ENCODE results near the gene PRMT2. TPM values are rescaled to one million over a fixed set of nuclear protein-coding genes. Genes with fewer than 3 reads are reported as not detected.

PRMT2 gene
- total RNA-seq (2014; rRNA removed; shearing (Covaris generic)), result 77.9 and 83.0 TPM in 2 replicates

- DNase-seq (ENCODE audit: low read depth), result peak; percentile 93
Measured at GRCh38 chr21:46635324-46636180, at the start of gene PRMT2. PRMT2 (plus strand) TSS chr21:46635674; CDS start chr21:46636952, 1,278 bp downstream.

- DNase-seq (ENCODE audit: low read depth), result no peak
Measured at GRCh38 chr21:46594276-46594675, 41.2 kb upstream of the PRMT2 start.

GRCh38 chr21:46596201-46596600 is 39.3 kb upstream of the PRMT2 start:
- DNase-seq (ENCODE audit: low read depth), result no peak

DNA sequence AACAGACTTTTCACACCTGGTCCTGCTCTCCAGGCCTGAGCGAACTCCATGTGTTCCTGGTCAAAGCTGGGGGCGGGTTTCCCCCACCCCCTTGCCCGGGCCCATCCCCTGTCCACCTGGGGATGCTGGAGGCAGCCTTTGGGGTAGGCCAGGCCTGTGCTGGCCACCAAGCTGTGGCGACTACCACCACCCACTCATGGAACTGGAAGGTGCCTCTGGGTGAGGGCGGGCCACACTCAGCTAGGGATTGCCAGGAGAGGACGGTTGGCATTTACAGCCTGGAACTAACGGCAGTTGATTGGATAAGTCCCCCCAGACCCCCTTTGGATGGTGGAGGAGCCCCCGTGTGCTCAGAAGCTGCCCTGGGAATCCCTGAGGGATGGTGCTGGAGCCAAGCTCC is 38.4 kb upstream of the PRMT2 start:
- DNase-seq (ENCODE audit: low read depth), result no peak

DNA sequence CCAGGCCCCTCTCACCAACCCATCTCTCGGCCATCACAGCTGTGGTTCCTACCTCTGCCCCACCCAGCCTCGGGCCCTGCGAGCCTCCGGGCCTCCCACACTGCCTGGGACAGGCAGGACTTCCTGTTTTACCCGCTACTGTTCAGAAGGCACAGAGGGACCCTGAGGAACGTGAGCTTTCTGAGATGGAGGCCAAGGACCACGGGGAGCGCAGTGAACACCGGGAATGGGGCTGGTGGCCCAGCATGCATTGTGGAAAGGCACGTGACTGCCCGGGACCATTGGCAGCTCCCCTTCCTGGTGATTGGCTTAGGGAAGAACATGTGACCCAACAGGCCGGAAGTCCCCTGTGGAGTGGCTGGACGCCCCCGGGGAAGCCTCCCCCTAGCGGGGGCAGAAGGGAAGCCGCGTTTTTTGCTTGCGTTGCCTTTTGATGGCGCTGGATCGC is 37.6 kb upstream of the PRMT2 start:
- no peak for DNase-seq (ENCODE audit: low read depth)

DNA sequence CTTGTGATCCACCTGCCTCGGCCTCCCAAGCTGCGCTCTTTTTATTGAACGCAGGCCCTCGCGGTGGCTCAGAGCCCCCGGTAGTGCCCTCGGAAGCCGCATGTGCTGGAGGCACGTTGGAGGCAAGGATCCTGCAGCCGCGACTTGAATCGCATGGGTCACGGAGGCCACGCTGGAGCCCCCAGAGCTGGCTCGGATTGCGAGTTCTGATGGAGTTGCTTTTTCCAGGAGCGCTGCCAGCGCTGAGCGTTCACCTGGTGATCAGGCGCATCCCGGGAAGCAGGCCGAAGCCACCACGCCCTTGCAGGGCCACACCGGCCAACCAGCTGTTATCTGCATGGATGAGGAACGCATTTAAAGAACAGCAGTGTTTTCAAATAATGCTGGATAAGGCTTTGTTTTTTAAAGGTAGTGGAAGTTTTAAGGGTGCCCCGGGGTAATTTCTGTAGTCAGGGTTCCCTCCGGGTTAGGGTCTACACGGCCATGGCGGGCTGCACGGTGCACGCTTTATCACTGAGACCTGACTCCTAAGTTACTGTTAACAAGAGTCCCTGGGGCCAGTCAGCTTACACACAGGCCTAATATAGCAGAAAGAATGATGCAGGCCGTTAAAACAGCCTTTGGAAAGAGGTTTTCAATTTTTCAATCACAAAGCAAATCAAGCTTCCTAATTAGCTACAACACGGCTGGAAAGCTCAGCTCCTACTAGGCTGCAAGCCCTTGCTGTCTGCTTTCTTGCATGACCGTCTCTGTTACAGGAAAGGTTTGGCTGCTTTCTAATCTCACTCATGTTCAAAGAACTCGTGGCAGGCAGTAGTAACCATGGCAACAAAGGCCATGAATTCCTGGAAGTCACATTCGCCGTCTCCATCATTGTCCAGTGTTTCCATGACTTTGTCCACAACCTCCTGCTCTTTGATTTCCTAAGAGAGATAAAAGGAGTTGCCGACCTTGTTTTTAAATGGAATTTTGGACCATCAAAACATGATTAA is 36.6 kb upstream of the PRMT2 start:
- no peak for DNase-seq (ENCODE audit: low read depth)

- no peak for DNase-seq (ENCODE audit: low read depth)
Measured at GRCh38 chr21:46600305-46600704, 35.2 kb upstream of the PRMT2 start.

- no peak for DNase-seq (ENCODE audit: low read depth)
Measured at GRCh38 chr21:46600978-46601377, 34.5 kb upstream of the PRMT2 start.

- no peak for DNase-seq (ENCODE audit: low read depth)
Measured at GRCh38 chr21:46603228-46603627, 32.2 kb upstream of the PRMT2 start.

DNA sequence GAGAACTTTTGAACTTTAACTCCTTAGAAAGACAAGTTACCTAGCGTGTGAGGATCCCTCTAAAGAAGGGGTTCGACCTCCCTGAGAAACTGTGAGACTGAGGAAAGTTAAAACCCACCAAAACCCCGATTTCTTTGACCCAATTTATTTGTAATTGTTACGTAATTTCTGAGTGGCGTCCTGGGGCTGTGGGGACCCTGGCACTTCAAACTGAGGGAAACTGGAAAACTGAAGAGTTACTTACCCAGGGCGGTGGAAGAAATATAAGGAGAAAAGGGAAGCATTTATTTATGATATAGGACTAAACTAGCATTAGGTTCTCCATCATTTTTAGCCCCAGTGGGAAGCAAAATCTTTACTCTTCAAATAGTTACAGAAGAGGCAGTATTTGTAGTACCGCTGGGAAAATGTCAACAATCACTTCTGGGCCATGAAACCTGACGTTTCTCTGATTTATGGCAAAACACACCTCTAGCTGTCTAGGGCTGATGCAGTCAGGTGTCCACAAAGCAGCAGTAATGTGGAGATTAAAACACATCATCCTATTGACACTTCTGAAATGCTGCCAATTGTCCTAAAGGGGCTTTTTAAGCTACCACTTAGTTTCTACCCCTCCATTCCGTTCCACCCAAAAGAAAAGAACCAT is 31.0 kb upstream of the PRMT2 start:
- no peak for DNase-seq (ENCODE audit: low read depth)

DNA sequence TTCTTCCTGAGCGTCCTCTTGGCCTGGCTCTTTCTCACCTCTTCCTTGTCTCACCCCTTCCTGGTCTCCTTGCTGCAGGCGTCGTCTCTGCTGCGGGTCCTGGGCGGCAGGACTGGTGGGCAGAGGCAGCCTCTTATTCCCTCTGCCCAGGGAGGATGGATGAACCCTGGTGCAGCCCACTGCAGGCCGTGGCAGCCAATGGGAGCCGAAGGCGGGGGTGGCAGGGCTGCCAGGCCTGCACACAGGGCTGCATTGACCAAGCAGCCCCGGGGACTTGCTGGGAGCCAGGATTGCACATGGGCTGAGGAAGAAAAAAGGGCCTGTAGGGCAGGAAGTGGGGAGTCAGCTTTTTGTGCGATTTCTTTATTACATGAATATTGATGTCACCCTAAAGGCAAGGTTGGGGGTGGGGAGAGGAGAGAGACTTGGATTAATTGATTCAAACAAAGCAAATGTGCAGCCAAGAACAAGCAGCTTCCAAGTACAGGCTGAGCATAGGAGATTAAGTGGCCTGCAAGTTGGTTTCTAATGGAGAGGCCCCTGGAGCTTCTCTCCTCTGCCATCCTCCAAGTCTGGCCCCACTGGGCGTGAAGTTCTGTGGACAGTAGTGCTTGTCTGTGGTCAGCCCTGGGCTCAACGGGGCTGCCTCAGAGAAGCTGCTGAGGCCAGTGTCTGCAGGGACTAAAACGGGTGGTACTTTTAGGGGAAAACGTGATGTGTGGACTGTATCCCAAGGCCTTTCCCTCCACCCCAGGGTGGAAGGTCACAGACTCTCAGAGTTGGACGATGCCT is 30.3 kb upstream of the PRMT2 start, which contains the start of gene S100B:
Gene S100B, minus strand, starts transcription at position 108 of the 792 bp plus-strand sequence. CDS start 2,667 bp downstream, outside the sequence.
- DNase-seq (ENCODE audit: low read depth), result peak; percentile 58

- DNase-seq (ENCODE audit: low read depth), result no peak
Measured at GRCh38 chr21:46605767-46606426, 29.6 kb upstream of the PRMT2 start.

- no peak for DNase-seq (ENCODE audit: low read depth)
Measured at GRCh38 chr21:46606427-46606813, 29.1 kb upstream of the PRMT2 start.

GRCh38 chr21:46607636-46608035 is 27.8 kb upstream of the PRMT2 start:
- no peak for DNase-seq (ENCODE audit: low read depth)

- no peak for DNase-seq (ENCODE audit: low read depth)
Measured at GRCh38 chr21:46608672-46609111, 26.8 kb upstream of the PRMT2 start.

DNA sequence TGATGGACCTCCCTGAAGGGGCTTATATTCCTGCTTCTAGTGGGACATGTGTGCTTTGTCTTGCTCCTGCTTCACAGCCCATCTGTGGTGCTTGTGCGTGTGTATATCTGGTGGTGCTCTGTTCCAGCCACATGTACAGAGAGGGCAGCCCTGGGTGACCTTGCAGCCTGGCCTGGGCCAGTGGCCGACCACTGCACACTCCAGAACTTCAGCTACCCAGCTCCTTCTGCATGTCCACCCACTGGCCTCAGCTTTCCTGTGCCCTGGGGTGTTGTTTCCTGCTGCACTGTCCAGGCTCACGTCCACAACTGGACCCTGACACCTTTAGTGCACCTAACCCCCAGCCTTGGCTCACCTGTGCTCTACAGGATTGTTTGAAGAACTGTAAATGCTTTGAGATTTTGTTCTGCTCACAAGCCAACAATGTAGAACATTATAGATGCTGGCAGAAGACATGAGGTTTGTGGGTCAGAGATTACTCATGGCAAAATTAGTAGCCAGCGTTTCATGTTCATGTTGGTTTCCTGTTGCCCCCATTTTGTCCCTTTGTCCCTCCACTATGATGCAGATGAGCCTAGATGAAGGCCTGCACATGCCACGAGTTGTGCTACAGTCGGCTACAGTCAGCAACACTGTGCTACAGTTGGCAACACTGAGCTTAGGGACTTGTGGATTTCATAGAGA is 25.3 kb upstream of the PRMT2 start:
- DNase-seq (ENCODE audit: low read depth), result no peak

DNA sequence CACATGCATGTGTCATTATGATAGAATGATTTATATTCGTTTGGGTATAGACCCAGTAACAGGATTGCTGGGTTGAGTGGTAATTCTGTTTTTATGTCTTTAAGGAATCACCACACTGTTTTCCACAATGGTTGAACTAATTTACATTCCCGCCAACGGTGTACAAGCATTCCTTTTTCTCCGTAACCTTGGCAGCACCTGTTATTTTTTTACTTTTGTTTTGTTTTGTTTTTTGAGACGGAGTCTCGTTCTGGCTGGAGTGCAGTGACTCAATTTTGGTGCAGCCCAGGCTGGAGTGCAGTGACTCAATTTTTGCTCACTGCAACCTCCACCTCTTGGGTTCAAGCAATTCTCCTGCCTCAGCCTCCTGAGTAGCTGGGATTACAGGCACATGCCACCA is 22.1 kb upstream of the PRMT2 start:
- no peak for DNase-seq (ENCODE audit: low read depth)

DNA sequence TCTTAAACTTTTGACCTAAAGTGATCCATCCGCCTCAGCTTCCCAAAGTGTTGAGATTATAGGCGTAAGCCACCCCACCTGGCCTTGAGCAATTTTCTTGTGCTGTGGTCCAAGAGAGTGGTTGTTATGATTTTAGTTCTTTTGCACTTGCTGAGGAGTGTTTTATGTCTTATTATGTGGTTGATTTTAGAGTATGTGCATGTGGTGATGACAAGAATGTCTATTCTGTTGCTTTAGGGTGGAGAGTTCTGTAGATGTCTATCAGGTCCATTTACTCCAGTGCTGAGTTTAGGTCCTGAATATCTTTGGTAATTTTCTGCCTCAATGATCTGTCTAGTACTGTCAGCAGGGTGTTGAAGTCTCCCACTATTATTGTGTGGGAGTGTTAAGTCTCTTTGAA is 19.4 kb upstream of the PRMT2 start:
- no peak for DNase-seq (ENCODE audit: low read depth)

GRCh38 chr21:46616656-46617055 is 18.8 kb upstream of the PRMT2 start:
- no peak for DNase-seq (ENCODE audit: low read depth)
